Measurements from ENCODE around the gene C1QTNF6.
A peak's percentile ranks its signal among the peaks of the same experiment; 100 is the strongest.

Gene C1QTNF6

GRCh38 chr22:37163096-37163489 lies 25.0 kb downstream of the C1QTNF6 start:
- no peaks in the 10 kb centered on the region for H3K27me3 ChIP-seq (ENCODE audit: insufficient read depth, low read length)
- H4K8ac ChIP-seq (ENCODE audit: low read depth, low read length) = no peak overlapping the region
- H2BK120ac ChIP-seq (ENCODE audit: insufficient read depth, low read length, poor library complexity) = no peak overlapping the region
- no CpG with 5 or more reads among the region's 5 CpGs for WGBS (ENCODE audit: extremely low coverage, insufficient coverage, insufficient read length)
- no peak overlapping the region for H3K9ac ChIP-seq (ENCODE audit: low read length)
- H3K23ac ChIP-seq (ENCODE audit: low read length) = no peak overlapping the region
- H3K4ac ChIP-seq (ENCODE audit: low read depth, low read length) = no peak overlapping the region
- no peak overlapping the region for H4K12ac ChIP-seq (ENCODE audit: low read depth, low read length)
- H3K9me3 ChIP-seq (ENCODE audit: insufficient read depth, low read depth, low read length) = peaks cover 3% of the 10 kb centered on the region
- peaks cover 8% of the 10 kb centered on the region for H3K79me1 ChIP-seq (ENCODE audit: low read length)
- H2AK5ac ChIP-seq (ENCODE audit: low read length) = no peak overlapping the region
- no peak overlapping the region for H2BK12ac ChIP-seq (ENCODE audit: low read length)
- no peak for DNase-seq
- H2AFZ ChIP-seq (ENCODE audit: insufficient read depth, low read length, poor library complexity) = no peak overlapping the region
- H3K14ac ChIP-seq (ENCODE audit: low read length) = no peak overlapping the region
- no peak overlapping the region for H2BK5ac ChIP-seq (ENCODE audit: low read depth, low read length, poor library complexity)
- no peak overlapping the region for H3K4me2 ChIP-seq (ENCODE audit: low read length)
- no peak overlapping the region for H3K4me3 ChIP-seq (ENCODE audit: low read depth, low read length)
- no peaks in the 10 kb centered on the region for H3K36me3 ChIP-seq (ENCODE audit: control insufficient read depth in 1 of 2, insufficient read depth in 2 of 2, low read length in 2 of 2)
- no peak overlapping the region for H4K91ac ChIP-seq (ENCODE audit: low read depth, low read length)
- peaks cover 2% of the 10 kb centered on the region for H3K79me2 ChIP-seq (ENCODE audit: control insufficient read depth, insufficient read depth, low read length, poor library complexity)
- H3K18ac ChIP-seq (ENCODE audit: low read length) = no peak overlapping the region
- H3K27ac ChIP-seq (ENCODE audit: low read depth, low read length) = no peak overlapping the region
- peaks cover 7 to 9% of the 10 kb centered on the region in 2 experiments for H3K4me1 ChIP-seq (ENCODE audit: control insufficient read depth in 1 of 2, insufficient read depth in 2 of 2, low read length in 2 of 2)

GRCh38 chr22:37162221-37163095 lies 25.6 kb downstream of the C1QTNF6 start:
- H3K36me3 ChIP-seq (ENCODE audit: control insufficient read depth in 1 of 2, insufficient read depth in 2 of 2, low read length in 2 of 2) = no peaks in the 10 kb centered on the region
- no peak overlapping the region for H2BK120ac ChIP-seq (ENCODE audit: insufficient read depth, low read length, poor library complexity)
- H2BK5ac ChIP-seq (ENCODE audit: low read depth, low read length, poor library complexity) = no peak overlapping the region
- H3K4ac ChIP-seq (ENCODE audit: low read depth, low read length) = no peak overlapping the region
- WGBS (ENCODE audit: extremely low coverage, insufficient coverage, insufficient read length) = no CpG with 5 or more reads among the region's 11 CpGs
- no peak overlapping the region for H4K12ac ChIP-seq (ENCODE audit: low read depth, low read length)
- no peak overlapping the region for H3K4me3 ChIP-seq (ENCODE audit: low read depth, low read length)
- peaks cover 2% of the 10 kb centered on the region for H3K79me2 ChIP-seq (ENCODE audit: control insufficient read depth, insufficient read depth, low read length, poor library complexity)
- H3K79me1 ChIP-seq (ENCODE audit: low read length) = peaks cover 8% of the 10 kb centered on the region
- H3K9ac ChIP-seq (ENCODE audit: low read length) = no peak overlapping the region
- H3K27ac ChIP-seq (ENCODE audit: low read depth, low read length) = no peak overlapping the region
- no peak overlapping the region for H3K18ac ChIP-seq (ENCODE audit: low read length)
- peaks cover 7 to 8% of the 10 kb centered on the region in 2 experiments for H3K4me1 ChIP-seq (ENCODE audit: control insufficient read depth in 1 of 2, insufficient read depth in 2 of 2, low read length in 2 of 2)
- H3K14ac ChIP-seq (ENCODE audit: low read length) = no peak overlapping the region
- no peaks in the 10 kb centered on the region for H3K27me3 ChIP-seq (ENCODE audit: insufficient read depth, low read length)
- peaks cover 3% of the 10 kb centered on the region for H3K9me3 ChIP-seq (ENCODE audit: insufficient read depth, low read depth, low read length)
- no peak for DNase-seq
- H4K8ac ChIP-seq (ENCODE audit: low read depth, low read length) = no peak overlapping the region
- no peak overlapping the region for H3K23ac ChIP-seq (ENCODE audit: low read length)
- H4K91ac ChIP-seq (ENCODE audit: low read depth, low read length) = no peak overlapping the region
- H2AFZ ChIP-seq (ENCODE audit: insufficient read depth, low read length, poor library complexity) = no peak overlapping the region
- H3K4me2 ChIP-seq (ENCODE audit: low read length) = no peak overlapping the region
- peak overlapping the region; percentile 20 for H2AK5ac ChIP-seq (ENCODE audit: low read length)
- H2BK12ac ChIP-seq (ENCODE audit: low read length) = no peak overlapping the region

- DNase-seq = peak; percentile 83 to 85
These were observed 26.6 kb downstream of the C1QTNF6 start for GRCh38 chr22:37161443-37161842.

GRCh38 chr22:37160027-37160426 lies 28.0 kb downstream of the C1QTNF6 start:
- Histone ChIP-seq H2BK120ac (ENCODE audit: insufficient read depth, low read length, poor library complexity) (no peak overlapping the region), H3K4me2 (ENCODE audit: low read length) (no peak overlapping the region), H3K79me1 (ENCODE audit: low read length) (peaks cover 2% of the 10 kb centered on the region), H2BK5ac (ENCODE audit: low read depth, low read length, poor library complexity) (no peak overlapping the region), H4K12ac (ENCODE audit: low read depth, low read length) (no peak overlapping the region), H3K27ac (ENCODE audit: low read depth, low read length) (no peak overlapping the region), H3K4ac (ENCODE audit: low read depth, low read length) (no peak overlapping the region), H2BK12ac (ENCODE audit: low read length) (no peak overlapping the region), H3K23ac (ENCODE audit: low read length) (no peak overlapping the region), H3K79me2 (ENCODE audit: control insufficient read depth, insufficient read depth, low read length, poor library complexity) (no peaks in the 10 kb centered on the region), H3K4me1 (ENCODE audit: control insufficient read depth in 1 of 2, insufficient read depth in 2 of 2, low read length in 2 of 2) (peaks cover 7 to 10% of the 10 kb centered on the region in 2 experiments), H3K18ac (ENCODE audit: low read length) (no peak overlapping the region), H2AK5ac (ENCODE audit: low read length) (no peak overlapping the region), H3K14ac (ENCODE audit: low read length) (no peak overlapping the region), H3K27me3 (ENCODE audit: insufficient read depth, low read length) (no peaks in the 10 kb centered on the region), H3K4me3 (ENCODE audit: low read depth, low read length) (no peak overlapping the region), H3K9ac (ENCODE audit: low read length) (no peak overlapping the region), H3K36me3 (ENCODE audit: control insufficient read depth in 1 of 2, insufficient read depth in 2 of 2, low read length in 2 of 2) (no peaks in the 10 kb centered on the region), H4K91ac (ENCODE audit: low read depth, low read length) (no peak overlapping the region), H2AFZ (ENCODE audit: insufficient read depth, low read length, poor library complexity) (no peak overlapping the region), H3K9me3 (ENCODE audit: insufficient read depth, low read depth, low read length) (peaks cover 8% of the 10 kb centered on the region), H4K8ac (ENCODE audit: low read depth, low read length) (no peak overlapping the region)
- no CpG with 5 or more reads among the region's 6 CpGs for WGBS (ENCODE audit: extremely low coverage, insufficient coverage, insufficient read length)
- DNase-seq = no peak

More at GRCh38 chr22:37161443-37161842, 26.6 kb downstream of the C1QTNF6 start:
- H3K27ac ChIP-seq (ENCODE audit: low read depth, low read length) = no peak overlapping the region
- H3K79me1 ChIP-seq (ENCODE audit: low read length) = peaks cover 2% of the 10 kb centered on the region
- H3K79me2 ChIP-seq (ENCODE audit: control insufficient read depth, insufficient read depth, low read length, poor library complexity) = no peaks in the 10 kb centered on the region
- no peak overlapping the region for H4K12ac ChIP-seq (ENCODE audit: low read depth, low read length)
- no peak overlapping the region for H4K91ac ChIP-seq (ENCODE audit: low read depth, low read length)
- no peaks in the 10 kb centered on the region for H3K4me1 ChIP-seq (ENCODE audit: control insufficient read depth in 1 of 2, insufficient read depth in 2 of 2, low read length in 2 of 2)
- no peak overlapping the region for H2BK12ac ChIP-seq (ENCODE audit: low read length)
- H2BK5ac ChIP-seq (ENCODE audit: low read depth, low read length, poor library complexity) = no peak overlapping the region
- H3K27me3 ChIP-seq (ENCODE audit: insufficient read depth, low read length) = no peaks in the 10 kb centered on the region
- H2AFZ ChIP-seq (ENCODE audit: insufficient read depth, low read length, poor library complexity) = no peak overlapping the region
- H3K23ac ChIP-seq (ENCODE audit: low read length) = no peak overlapping the region
- no peaks in the 10 kb centered on the region for H3K36me3 ChIP-seq (ENCODE audit: control insufficient read depth in 1 of 2, insufficient read depth in 2 of 2, low read length in 2 of 2)
- peaks cover 4% of the 10 kb centered on the region for H3K9me3 ChIP-seq (ENCODE audit: insufficient read depth, low read depth, low read length)
- no peak overlapping the region for H2AK5ac ChIP-seq (ENCODE audit: low read length)
- H2BK120ac ChIP-seq (ENCODE audit: insufficient read depth, low read length, poor library complexity) = no peak overlapping the region
- H3K4me2 ChIP-seq (ENCODE audit: low read length) = no peak overlapping the region
- WGBS (ENCODE audit: extremely low coverage, insufficient coverage, insufficient read length) = no CpG with 5 or more reads among the region's 2 CpGs
- no peak overlapping the region for H3K4me3 ChIP-seq (ENCODE audit: low read depth, low read length)
- no peak overlapping the region for H3K18ac ChIP-seq (ENCODE audit: low read length)
- no peak overlapping the region for H3K4ac ChIP-seq (ENCODE audit: low read depth, low read length)
- H4K8ac ChIP-seq (ENCODE audit: low read depth, low read length) = no peak overlapping the region
- no peak overlapping the region for H3K9ac ChIP-seq (ENCODE audit: low read length)
- H3K14ac ChIP-seq (ENCODE audit: low read length) = no peak overlapping the region
